Measurements from ENCODE around the gene PDIA5. TPM values are rescaled to one million over a fixed set of nuclear protein-coding genes. Genes with fewer than 3 reads are reported as not detected.

Gene PDIA5
- total and polyA plus RNA-seq, 11 donors = 3.3 to 16.3 (median 6.4) TPM

DNA sequence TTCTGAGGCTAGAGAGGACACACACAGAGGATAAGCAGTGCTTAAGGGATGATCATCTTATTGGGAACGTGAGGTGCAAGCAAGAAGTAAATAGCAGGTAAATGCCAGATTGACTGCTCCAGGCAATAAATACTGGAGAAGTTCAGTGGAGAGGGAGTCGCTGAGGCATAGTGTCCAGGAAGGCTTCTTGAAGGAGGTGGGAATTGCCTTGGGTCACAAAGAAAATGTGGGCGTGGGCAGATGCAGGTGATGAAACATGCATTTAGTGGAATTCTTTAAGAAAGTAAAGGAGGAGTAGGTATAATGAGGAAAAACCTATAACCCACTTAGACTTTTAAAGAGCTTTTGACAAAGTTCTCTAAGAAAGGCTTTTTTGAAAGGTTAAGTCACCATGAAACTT is 31.8 kb upstream of the PDIA5 start:
- no peaks in the 10 kb centered on the region for H3K36me3 ChIP-seq
- H3K4me1 ChIP-seq = peaks cover 0 to 15% (median 0%) of the 10 kb centered on the region in 12 donors
- TF ChIP-seq, protein P1, sequence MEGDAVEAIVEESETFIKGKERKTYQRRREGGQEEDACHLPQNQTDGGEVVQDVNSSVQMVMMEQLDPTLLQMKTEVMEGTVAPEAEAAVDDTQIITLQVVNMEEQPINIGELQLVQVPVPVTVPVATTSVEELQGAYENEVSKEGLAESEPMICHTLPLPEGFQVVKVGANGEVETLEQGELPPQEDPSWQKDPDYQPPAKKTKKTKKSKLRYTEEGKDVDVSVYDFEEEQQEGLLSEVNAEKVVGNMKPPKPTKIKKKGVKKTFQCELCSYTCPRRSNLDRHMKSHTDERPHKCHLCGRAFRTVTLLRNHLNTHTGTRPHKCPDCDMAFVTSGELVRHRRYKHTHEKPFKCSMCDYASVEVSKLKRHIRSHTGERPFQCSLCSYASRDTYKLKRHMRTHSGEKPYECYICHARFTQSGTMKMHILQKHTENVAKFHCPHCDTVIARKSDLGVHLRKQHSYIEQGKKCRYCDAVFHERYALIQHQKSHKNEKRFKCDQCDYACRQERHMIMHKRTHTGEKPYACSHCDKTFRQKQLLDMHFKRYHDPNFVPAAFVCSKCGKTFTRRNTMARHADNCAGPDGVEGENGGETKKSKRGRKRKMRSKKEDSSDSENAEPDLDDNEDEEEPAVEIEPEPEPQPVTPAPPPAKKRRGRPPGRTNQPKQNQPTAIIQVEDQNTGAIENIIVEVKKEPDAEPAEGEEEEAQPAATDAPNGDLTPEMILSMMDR (IDR thresholded peaks at IDR 0.05) = no peak
- TF ChIP-seq POLR2A (IDR thresholded peaks at IDR 0.05) = no peak
- intact Hi-C loops (cut with DNase I) = loop anchor here in 3 of 10 donors (5.0 to 10.0 kb wide), 3 partner anchors 170 to 222 kb away; partner anchors contain the start of gene SEC22A (in 1 of the 3)
- H3K9me3 ChIP-seq = no peaks in the 10 kb centered on the region
- no peak for ATAC-seq
- H3K27ac ChIP-seq = no peak overlapping the region
- peaks cover 0 to 5% (median 0%) of the 10 kb centered on the region in 9 donors for H3K27me3 ChIP-seq
- no peak overlapping the region for H3K4me3 ChIP-seq
- DNase-seq = no peak
- WGBS, 4 donors = 91 to 96% (median 95%) methylated on average over 3 of the region's 3 CpGs

DNA sequence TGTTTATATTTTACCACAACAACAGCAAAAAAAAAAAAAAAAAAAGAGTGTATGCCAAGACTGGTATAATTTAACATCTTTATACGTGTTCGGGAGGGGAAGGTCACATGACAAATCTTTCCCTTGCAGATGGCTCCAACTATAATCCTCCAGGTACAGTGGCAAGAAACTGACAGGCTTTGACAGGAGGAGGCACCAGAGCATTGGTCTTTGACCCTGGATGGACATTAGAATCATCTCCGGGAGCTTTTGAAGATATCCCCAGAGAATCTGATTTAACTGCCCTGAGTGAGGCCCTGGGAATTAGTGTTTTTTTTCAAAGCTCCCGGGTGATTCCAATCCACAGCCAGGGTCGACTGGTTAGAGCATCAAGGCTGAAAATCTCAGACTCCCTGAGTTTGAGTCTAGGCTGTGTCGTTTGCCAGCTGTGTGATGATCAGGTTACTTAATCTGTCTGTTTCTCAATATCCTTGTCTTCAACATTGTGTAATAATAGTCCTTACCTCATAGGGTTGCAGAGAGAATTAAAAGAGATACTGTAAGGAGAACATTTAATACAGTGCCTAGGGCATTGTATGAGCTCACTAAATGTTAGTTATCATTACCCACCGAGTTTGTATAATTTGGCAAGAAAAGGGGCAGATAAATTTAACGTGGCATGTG is 30.3 kb upstream of the PDIA5 start:
- no peak overlapping the region for H3K4me3 ChIP-seq
- TF ChIP-seq, protein P1 (IDR thresholded peaks at IDR 0.05) = peak in 2 of 12 donors; percentile 6 to 20
- no peak for TF ChIP-seq POLR2A (IDR thresholded peaks at IDR 0.05)
- no peaks in the 10 kb centered on the region for H3K9me3 ChIP-seq
- intact Hi-C loops (cut with DNase I) = loop anchor here in 3 of 10 donors (5.0 to 10.0 kb wide), 3 partner anchors 168 to 221 kb away; partner anchors contain the start of gene SEC22A (in 1 of the 3)
- DNase-seq (no peak), ATAC-seq (peak; percentile 31 to 73 (median 60))
- H3K36me3 ChIP-seq = no peaks in the 10 kb centered on the region
- peaks cover 0 to 6% (median 0%) of the 10 kb centered on the region in 12 donors for H3K4me1 ChIP-seq
- H3K27me3 ChIP-seq = no peaks in the 10 kb centered on the region
- WGBS, 4 donors = 49 to 66% (median 57%) methylated on average over 8 of the region's 8 CpGs
- no peak overlapping the region for H3K27ac ChIP-seq

- Histone ChIP-seq H3K4me3 (no peak overlapping the region), H3K27ac (no peak overlapping the region), H3K4me1 (peaks cover 0 to 4% (median 0%) of the 10 kb centered on the region in 12 donors), H3K9me3 (no peaks in the 10 kb centered on the region), H3K36me3 (no peaks in the 10 kb centered on the region), H3K27me3 (no peaks in the 10 kb centered on the region)
- ATAC-seq (no peak), DNase-seq (no peak)
- TF ChIP-seq, protein P1 (IDR thresholded peaks at IDR 0.05) = no peak
- TF ChIP-seq POLR2A (IDR thresholded peaks at IDR 0.05) = no peak
- intact Hi-C loops (cut with DNase I) = loop anchor here in 3 of 10 donors (5.0 to 10.0 kb wide), 3 partner anchors 168 to 220 kb away; partner anchors contain the start of gene SEC22A (in 1 of the 3)
- 68 to 91% (median 79%) methylated on average over 5 of the region's 5 CpGs for WGBS, 4 donors
Measured at GRCh38 chr3:123037015-123037375, 29.8 kb upstream of the PDIA5 start.

DNA sequence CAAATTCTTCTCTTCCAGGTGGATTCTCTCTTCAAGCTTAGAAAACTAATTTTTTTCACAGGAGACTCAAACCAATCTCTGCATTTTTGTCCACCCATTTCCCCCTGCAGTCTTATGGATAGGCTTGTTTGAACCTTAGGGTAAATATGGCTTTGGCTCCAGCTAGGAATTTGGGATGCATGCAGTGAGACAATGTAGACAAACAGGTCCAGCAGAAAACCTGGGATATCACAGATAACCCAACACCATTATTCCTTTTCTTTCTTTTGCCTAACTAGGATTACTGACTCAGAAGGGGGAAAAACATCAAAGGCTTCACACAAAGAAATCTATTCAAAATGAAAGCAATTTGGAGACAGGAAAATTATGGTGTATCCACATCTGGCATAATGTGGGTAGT is 28.1 kb upstream of the PDIA5 start:
- Histone ChIP-seq H3K4me1 (peaks cover 0 to 3% (median 0%) of the 10 kb centered on the region in 12 donors), H3K27me3 (no peaks in the 10 kb centered on the region), H3K4me3 (no peak overlapping the region), H3K9me3 (no peaks in the 10 kb centered on the region), H3K36me3 (no peaks in the 10 kb centered on the region), H3K27ac (no peak overlapping the region)
- ATAC-seq (no peak), DNase-seq (no peak)
- TF ChIP-seq, protein P1 (IDR thresholded peaks at IDR 0.05) = no peak
- no peak for TF ChIP-seq POLR2A (IDR thresholded peaks at IDR 0.05)
- intact Hi-C loops (cut with DNase I) = loop anchor here in 3 of 10 donors (5.0 to 10.0 kb wide), 3 partner anchors 166 to 219 kb away; partner anchors contain the start of gene SEC22A (in 1 of the 3)

All from heart left ventricle (tissue), 16 donors.